ENCODE data around the gene CDYL2. TPM values are rescaled to one million over a fixed set of nuclear protein-coding genes. Genes with fewer than 3 reads are reported as not detected.

The CDYL2 gene
- total RNA-seq, 1 experiment from 2014 or later = 7.6 TPM

GRCh38 chr16:80703131-80704071, 101.0 kb downstream of the CDYL2 start:
- Histone ChIP-seq H4K20me1 (ENCODE audit: low read length) (no peaks in the 10 kb centered on the region), H3K9ac (ENCODE audit: low read length) (no peak overlapping the region), H3K4me2 (ENCODE audit: low read length) (no peak overlapping the region), H3K9me2 (replicated peaks; ENCODE audit: low read length) (no peaks in the 10 kb centered on the region), H3K27me3 (ENCODE audit: low read length) (no peaks in the 10 kb centered on the region), H3K27ac (ENCODE audit: low read length) (no peak overlapping the region), H2AFZ (ENCODE audit: low read length) (no peak overlapping the region), H3K79me2 (ENCODE audit: low read length) (no peaks in the 10 kb centered on the region), H3K4me3 (ENCODE audit: low read length) (no peak overlapping the region), H3K4me1 (ENCODE audit: insufficient read depth, low read length) (no peaks in the 10 kb centered on the region), H3K36me3 (ENCODE audit: low read depth, low read length) (no peaks in the 10 kb centered on the region), H3F3A (ENCODE audit: low read length, unreplicated experiment) (no peaks in the 10 kb centered on the region), H3K9me3 (ENCODE audit: low read length) (no peaks in the 10 kb centered on the region)
- ChIA-PET CTCF (no interaction called here), POLR2A (ENCODE audit: unreplicated experiment) (no interaction called here)
- no peak for DNase-seq
- intact Hi-C loops (cut with micrococcal nuclease) = no loop called here
- no TSS peak for BruUV-seq (replicated peaks)
- no peak for TF ChIP-seq CTCF (conservative IDR thresholded peaks at IDR 0.05; ENCODE audit: low read depth, low read length)
- no peak for TF ChIP-seq EZH2 (IDR thresholded peaks at IDR 0.05; ENCODE audit: low read length, unreplicated experiment)
- no peak for TF ChIP-seq EZH2phosphoT487 (IDR thresholded peaks at IDR 0.05; ENCODE audit: borderline replicate concordance, low read length)
- ATAC-seq = no peak

DNA sequence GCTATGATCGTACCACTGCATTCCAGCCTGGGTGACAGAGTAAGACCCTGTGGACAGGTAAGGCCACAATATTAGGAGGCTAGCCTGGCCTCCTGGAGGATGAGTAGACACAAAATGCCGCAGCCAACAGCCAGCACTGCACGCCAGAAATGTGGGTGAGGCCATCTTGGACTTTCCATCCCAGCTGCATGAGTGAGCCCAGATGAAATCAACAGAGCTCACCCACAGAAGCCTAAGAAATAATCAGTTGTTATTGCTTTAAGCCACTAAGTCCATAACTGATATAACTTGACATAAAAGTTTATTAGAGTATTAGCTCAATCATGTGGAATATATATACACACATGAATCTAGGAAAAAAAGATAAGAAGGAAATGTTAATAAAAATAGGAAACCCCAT, 101.7 kb downstream of the CDYL2 start:
- Histone ChIP-seq H3K9ac (ENCODE audit: low read length) (no peak overlapping the region), H3K9me2 (replicated peaks; ENCODE audit: low read length) (no peaks in the 10 kb centered on the region), H3K4me1 (ENCODE audit: insufficient read depth, low read length) (no peaks in the 10 kb centered on the region), H3K79me2 (ENCODE audit: low read length) (no peaks in the 10 kb centered on the region), H3K9me3 (ENCODE audit: low read length) (no peaks in the 10 kb centered on the region), H3K36me3 (ENCODE audit: low read depth, low read length) (no peaks in the 10 kb centered on the region), H3K27me3 (ENCODE audit: low read length) (no peaks in the 10 kb centered on the region), H3F3A (ENCODE audit: low read length, unreplicated experiment) (no peaks in the 10 kb centered on the region), H4K20me1 (ENCODE audit: low read length) (no peaks in the 10 kb centered on the region), H3K27ac (ENCODE audit: low read length) (no peak overlapping the region), H3K4me3 (ENCODE audit: low read length) (no peak overlapping the region), H2AFZ (ENCODE audit: low read length) (no peak overlapping the region), H3K4me2 (ENCODE audit: low read length) (no peak overlapping the region)
- CTCF ChIA-PET = no interaction called here
- DNase-seq = no peak
- intact Hi-C loops (cut with micrococcal nuclease) = no loop called here
- TF ChIP-seq EZH2phosphoT487 (IDR thresholded peaks at IDR 0.05; ENCODE audit: borderline replicate concordance, low read length) (no peak), EZH2 (IDR thresholded peaks at IDR 0.05; ENCODE audit: low read length, unreplicated experiment) (no peak), CTCF (conservative IDR thresholded peaks at IDR 0.05; ENCODE audit: low read depth, low read length) (no peak)
- POLR2A ChIA-PET (ENCODE audit: unreplicated experiment) = no interaction called here
- BruUV-seq (replicated peaks) = no TSS peak
- ATAC-seq = no peak

DNA sequence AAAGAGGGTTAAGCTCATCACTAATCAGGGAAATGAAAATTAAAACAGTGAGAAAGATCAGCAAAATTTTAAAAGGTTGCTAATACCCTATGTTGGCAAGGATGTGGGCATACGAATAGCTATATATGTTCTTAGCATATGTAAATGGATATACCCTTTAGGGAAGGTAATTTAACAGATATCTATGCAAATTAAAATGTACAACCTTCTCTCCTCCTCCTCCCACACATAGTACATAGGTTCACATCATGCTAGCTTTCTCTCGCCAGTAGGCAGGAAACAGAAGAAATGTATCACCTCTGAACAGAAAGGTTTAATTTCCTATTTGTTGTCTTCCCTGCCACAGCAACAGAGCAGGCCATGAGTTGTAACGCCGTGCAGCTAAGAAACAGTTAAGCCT, 103.8 kb downstream of the CDYL2 start:
- ATAC-seq (no peak), DNase-seq (no peak)
- H3K9me2 ChIP-seq (replicated peaks; ENCODE audit: low read length) = no peaks in the 10 kb centered on the region
- no peaks in the 10 kb centered on the region for H3K36me3 ChIP-seq (ENCODE audit: low read depth, low read length)
- no peak overlapping the region for H3K9ac ChIP-seq (ENCODE audit: low read length)
- no peak for TF ChIP-seq EZH2 (IDR thresholded peaks at IDR 0.05; ENCODE audit: low read length, unreplicated experiment)
- TF ChIP-seq CTCF (conservative IDR thresholded peaks at IDR 0.05; ENCODE audit: low read depth, low read length) = no peak
- TF ChIP-seq EZH2phosphoT487 (IDR thresholded peaks at IDR 0.05; ENCODE audit: borderline replicate concordance, low read length) = no peak
- H3F3A ChIP-seq (ENCODE audit: low read length, unreplicated experiment) = no peaks in the 10 kb centered on the region
- no TSS peak for BruUV-seq (replicated peaks)
- no peaks in the 10 kb centered on the region for H3K9me3 ChIP-seq (ENCODE audit: low read length)
- H3K27ac ChIP-seq (ENCODE audit: low read length) = no peak overlapping the region
- no peak overlapping the region for H3K4me3 ChIP-seq (ENCODE audit: low read length)
- intact Hi-C loops (cut with micrococcal nuclease) = no loop called here
- H4K20me1 ChIP-seq (ENCODE audit: low read length) = no peaks in the 10 kb centered on the region
- H3K27me3 ChIP-seq (ENCODE audit: low read length) = no peaks in the 10 kb centered on the region
- POLR2A ChIA-PET (ENCODE audit: unreplicated experiment) = no interaction called here
- H2AFZ ChIP-seq (ENCODE audit: low read length) = no peak overlapping the region
- H3K4me2 ChIP-seq (ENCODE audit: low read length) = no peak overlapping the region
- peaks cover 7% of the 10 kb centered on the region for H3K79me2 ChIP-seq (ENCODE audit: low read length)
- CTCF ChIA-PET = no interaction called here
- H3K4me1 ChIP-seq (ENCODE audit: insufficient read depth, low read length) = no peaks in the 10 kb centered on the region
